ENCODE results near the gene GALNT2.

GALNT2 gene

DNA sequence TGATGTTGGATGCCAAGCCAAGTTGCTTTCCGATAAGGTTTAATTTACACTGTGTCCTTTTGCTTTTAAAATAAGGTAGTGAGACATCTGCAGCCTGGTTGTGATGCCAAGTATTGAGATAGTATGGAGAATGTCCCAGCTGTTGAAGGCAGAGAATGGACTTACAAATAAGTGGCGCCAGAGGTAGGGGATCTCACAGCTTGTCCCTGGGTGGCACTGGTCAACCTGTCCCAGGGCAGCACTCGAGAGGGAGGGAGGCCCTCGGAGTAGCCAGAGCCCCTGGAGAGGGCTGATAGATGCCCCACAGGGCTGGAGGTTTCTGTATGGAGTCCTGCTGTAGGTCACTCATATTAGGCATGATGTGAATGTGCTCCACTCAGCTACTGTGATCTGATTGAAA, 98.5 kb downstream of the GALNT2 start:
- DNase-seq (ENCODE audit: low spot score): no peak

DNA sequence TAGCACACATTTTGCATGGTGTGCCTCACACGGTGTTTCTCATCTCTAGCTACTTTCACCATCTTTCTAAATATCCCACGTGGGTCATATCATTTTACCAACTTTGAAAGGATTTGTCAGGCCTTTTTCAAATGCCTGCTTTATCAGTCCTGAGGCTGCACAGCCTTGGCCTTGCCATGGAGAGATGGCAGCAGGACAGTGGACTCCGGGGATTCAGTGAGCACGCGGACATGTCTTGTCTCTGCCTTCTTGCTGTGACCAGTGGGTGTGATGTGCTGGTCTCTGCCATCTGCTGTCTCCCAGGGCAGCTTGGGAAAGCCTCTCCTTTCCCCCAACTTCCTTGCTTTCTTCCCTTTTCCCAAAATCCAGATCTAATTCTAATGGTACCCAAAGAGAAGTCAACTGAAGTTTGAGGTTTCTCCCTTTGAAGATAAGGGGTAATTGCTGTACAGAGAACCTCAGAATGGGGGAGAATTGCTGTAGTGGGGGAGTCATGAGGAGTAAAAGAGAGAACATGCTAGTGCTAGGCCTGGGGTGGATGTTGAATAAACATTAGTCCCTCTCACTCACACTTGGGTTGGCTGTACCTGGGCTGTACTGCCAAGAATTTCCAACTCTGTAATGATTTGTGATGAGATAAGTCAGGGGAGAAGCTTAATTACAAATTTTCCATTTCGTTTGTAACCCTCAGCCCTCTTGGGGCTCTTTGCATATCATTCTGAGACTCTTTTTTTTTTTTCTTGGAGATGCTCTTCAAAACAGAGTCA, 99.5 kb downstream of the GALNT2 start:
- DNase-seq (ENCODE audit: low spot score): no peak

DNA sequence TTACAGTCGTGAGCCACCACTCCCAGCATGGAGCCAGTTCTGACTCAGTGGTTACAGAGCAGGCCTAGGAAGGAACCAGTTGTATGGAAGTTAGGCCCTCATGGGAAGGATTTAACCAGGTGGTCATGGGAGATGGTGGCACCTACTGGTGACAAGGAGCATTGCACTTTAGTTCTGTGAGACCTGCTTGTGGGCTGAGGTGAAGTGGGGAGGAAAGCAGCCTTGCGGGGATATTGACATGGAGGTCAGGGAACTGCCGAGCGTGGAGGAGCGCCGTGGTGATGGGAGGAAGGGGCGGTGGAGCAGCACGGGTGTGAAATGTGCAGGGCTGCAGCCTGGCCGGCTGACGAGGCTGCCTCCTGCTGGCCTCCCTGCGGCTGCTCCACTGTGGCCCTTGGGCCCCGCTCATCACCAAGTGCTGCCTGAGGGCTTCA, 100.4 kb downstream of the GALNT2 start:
- peak; percentile 62 for DNase-seq (ENCODE audit: low spot score)

DNA sequence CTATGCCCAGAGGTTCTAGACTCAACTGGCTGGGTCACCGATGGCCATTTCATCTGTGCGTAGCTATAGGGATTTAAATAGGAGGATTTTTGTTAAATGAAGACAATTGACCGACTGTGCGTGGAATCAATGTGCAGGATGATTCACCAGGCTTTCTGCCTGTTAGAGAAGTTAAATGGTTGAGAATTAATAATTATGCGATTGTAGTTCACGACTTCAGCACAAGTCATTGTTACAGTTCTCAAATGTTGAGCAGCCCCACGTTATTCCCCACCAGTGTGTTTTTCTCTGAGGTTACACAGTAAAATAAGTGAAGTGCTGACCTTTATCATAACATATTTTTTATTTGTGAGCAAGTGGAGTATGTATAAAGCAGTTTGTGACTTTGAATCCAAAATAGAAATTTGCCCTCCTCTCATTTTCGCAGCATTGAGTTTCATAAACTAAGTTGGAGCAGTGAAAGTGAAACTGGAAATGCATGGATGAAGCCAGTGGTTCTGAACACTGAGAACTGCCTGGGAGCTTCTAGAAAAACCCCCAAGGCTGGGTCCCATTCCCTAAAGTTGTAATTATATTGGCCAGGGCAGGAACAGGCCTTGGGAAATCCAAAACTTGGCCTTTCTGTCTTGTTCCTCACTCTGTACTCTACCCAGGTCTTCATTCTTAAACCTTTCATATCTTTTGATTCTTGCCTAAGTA, 102.6 kb downstream of the GALNT2 start:
- DNase-seq (ENCODE audit: low spot score): no peak

DNA sequence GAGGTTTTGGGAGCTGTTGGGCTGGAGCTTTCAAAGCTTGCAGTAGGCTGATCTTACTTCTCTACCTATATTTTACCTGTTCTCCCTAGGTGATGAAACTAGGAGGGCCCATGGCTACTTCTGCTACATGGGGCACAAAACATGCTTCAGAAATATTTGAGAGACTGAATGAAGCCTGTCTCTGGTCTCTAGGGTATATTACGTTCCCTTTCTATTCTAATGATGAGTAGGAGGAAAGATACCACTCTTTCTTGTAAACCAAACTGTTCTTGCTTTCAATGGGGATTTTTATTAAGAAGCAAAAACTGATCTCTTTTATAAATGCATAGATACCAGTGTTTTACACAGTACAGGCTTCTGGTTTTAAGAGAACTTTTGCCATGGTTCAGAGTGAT, 103.1 kb downstream of the GALNT2 start:
- DNase-seq (ENCODE audit: low spot score): no peak

DNA sequence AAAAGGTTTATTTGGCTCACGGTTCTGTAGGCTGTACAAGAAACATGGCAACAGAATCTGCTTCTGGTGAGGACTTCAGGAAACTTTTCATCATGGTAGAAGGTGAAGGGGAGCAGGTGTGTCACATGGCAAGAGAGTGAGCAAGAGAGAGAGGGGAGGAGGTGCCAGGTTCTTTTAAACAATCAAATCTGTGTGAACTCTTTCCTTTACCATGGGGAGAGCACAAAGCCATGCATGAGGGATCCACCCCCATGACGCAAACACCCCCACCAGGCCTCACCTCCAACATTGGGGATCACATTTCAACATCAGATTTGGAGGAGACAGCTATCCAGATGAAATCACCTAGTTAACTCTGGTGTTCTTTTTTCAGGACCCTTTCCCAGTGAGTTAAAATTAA, 103.6 kb downstream of the GALNT2 start:
- no peak for DNase-seq (ENCODE audit: low spot score)

DNA sequence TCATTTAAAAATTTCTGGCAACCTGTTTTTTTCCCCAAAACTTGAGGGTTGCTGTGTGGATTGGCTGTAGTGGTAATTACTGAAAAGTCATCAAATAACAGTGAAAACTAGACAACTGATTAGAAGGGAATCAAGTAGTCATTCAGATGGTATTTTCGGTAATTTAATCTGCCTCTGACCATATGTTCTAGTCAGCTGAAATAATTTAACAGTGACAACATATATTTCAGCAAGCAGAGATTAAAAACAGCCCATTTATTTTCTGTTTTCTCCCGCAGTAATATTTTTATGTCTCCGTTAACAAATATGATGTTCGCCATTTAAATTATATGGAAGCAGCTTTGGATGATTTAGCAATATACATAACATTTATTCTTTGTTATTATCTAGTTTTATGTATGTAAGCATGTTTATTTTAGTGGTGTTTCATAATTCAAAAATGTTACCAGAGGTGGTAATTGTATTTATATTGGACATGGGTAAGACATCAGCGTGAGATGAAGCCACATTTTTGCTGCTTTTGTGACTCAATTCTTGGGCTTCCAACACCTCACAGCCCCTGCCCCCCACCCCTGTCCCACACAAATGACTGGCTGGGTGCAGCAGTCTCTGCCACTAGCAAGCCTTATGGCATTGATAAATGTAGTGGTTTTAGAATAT, 104.4 kb downstream of the GALNT2 start:
- peak; percentile 50 for DNase-seq (ENCODE audit: low spot score)

DNA sequence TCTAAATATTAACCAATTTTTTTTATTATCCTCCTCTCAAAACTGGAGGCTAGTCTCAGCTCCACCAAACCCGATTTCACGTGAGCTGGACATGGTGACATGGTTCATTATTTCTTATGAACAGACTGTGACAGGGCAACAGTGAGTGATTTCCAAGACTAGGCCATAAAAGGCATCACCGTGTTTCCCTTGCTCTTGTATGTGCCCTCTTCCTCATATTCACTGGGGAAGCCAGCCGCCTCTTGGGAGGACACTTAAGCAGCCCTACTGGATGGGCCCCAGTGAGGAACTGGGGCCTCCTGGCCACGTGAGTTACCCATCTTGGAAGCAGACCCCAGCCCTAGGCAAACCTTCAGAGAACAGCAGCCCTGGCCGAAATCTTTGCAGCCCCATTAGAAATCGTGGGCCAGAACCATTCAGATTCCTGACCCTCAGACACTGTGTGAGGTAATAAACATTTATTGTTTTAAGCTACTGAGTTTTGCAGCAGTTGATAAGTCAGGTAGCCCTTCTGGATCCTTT, 105.0 kb downstream of the GALNT2 start:
- DNase-seq (ENCODE audit: low spot score): no peak

DNA sequence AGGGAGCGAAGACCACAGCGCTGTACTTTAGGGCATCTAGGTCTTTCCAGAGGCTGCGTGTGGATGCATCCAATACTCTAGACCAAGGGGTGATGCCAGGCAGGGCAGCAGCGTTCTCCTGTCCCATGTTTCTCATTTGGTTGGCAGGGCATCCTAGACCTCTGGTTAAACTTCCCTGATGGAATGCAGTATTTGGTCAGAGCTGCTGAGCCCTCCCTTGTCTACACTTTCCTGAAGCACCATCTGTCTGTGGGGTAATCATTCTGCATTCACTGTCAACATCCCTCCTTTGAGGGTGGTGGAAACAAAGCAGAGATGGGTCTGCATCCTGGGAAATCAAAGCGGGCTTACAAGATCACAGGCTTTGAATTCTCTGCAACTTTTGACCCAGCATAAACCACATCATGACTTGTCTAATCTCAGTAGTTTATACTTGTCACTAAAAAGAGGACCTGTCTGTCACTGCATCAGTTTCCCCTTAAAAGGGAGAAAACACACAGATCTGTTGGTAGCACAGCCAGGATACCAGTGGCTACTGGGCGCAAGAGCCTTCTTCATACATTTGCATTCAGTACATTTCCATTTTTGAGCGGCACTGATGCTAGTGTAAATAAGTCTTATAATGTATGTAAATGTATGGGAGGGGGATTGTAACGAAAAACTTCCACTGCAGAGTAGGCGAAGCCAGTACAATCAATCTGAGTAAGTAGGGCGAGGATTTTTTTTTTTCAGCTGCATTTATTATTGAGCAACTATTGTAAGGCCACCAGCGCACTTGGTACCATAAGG, 106.3 kb downstream of the GALNT2 start:
- no peak for DNase-seq (ENCODE audit: low spot score)

DNA sequence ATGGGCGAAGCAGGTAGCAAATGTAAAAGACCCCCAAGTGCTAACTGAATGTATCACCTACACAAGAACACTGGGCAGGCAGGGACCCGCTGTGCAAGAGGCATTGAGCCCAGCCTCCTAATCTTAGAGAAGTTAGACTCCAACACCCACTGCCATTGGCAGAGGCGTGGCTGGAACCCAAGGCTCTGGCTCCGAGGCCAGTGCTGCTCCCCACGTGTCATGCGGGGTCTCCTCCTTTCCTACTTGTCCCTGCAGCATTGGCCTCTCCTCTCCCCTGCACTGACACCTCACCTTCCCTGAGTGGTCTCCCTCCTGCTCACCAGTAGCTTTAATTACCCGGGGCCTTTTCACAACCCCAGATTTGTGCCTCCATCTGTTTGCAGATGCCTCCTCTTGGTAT, 107.0 kb downstream of the GALNT2 start:
- DNase-seq (ENCODE audit: low spot score): no peak

DNA sequence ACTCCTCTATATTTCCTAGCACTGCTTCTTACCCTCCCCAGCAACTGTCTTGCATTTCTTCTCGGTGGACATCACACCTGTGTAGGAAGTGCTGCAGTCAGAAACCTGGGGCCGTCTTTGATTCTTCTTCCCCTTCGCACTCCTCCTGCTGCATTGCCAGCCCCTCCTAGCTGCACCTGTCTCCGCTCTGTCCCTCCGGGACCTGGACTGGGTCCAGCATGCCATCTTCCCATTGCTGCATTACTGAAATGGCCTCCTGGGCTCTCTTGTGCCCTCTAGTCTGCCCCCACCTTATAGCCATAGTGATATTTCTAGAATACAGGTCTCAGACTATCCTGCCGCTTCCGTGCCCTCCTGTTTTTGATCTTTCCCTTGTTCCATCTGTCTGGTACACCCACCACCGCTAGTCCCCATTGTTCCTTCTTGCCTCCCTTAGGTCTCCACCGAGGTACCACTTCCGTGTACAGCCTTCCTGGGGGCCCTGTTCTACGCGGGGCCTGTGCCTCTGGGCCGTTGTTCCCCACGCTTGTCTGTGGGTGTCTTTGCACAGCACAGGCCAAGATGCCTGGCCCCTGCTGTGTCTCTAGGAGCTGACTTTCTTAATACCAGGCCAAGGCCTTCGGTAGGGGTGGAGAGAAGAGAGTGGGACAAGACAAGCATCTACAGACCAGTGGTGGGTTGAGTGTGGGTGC, 107.6 kb downstream of the GALNT2 start:
- DNase-seq (ENCODE audit: low spot score): no peak

DNA sequence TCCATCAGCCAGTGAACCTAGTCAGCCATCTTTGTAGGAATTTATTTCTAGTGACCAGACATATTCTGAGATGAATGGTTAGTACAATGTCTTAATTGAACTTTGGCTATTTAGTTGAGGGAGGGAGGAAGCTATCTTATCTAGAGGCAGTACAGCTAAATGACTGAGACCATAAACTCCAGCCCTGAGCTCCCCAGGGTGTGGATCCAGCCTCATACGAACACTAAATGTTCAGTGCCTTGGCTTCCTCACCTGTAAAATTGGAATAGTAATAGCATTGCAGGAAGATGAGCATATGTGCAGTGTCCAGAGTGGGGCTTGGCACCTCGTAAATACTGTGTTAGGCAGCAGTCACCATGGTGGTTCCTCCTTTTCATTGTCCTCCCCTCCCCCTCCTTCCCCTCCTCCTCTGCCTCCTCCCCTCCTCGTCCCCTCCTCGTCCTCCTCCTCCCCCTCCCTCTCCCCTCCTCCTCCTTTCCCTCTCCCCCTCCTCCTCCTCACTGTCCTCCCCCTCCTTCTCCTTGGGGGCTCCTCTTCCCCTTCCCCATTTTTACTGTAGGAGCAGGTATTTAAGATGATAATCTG, 108.2 kb downstream of the GALNT2 start:
- no peak for DNase-seq (ENCODE audit: low spot score)

DNA sequence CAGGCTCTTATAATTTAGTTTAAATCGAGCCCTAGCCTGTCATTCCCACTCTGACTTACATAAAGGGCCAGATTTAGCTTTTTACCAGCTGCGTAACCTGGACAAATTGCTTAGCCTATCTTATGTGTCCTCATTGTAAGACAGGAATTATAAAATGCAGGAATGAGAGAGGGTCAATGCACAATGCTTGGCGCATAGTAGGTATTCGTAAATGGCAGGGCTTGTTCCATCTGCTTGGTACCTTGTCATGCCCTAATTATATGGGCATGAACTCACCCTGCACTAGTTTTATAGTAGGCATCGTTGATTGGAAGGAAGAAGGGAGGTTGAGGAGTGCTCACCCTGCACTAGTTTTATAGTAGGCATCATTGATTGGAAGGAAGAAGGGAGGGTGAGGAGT, 108.8 kb downstream of the GALNT2 start:
- DNase-seq (ENCODE audit: low spot score): no peak

DNA sequence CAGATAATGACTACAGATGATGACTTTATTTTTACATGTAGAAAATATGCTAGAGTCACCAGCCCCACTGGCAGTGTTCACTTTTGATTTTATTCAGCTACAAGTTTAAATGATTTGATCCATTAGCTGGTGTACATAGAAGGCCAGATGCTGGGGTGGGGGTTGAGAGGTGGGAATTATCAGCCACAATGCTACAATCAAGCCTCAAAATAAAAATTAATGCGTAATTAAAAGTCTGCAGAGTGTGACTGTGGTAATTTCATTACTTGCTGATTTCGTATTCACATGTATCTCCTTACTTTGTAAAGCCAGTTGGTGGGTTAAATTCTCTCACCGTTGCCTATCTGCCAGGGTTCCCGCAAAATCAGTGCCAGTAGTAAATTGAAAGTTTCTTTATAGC, 109.3 kb downstream of the GALNT2 start:
- DNase-seq (ENCODE audit: low spot score): no peak

DNA sequence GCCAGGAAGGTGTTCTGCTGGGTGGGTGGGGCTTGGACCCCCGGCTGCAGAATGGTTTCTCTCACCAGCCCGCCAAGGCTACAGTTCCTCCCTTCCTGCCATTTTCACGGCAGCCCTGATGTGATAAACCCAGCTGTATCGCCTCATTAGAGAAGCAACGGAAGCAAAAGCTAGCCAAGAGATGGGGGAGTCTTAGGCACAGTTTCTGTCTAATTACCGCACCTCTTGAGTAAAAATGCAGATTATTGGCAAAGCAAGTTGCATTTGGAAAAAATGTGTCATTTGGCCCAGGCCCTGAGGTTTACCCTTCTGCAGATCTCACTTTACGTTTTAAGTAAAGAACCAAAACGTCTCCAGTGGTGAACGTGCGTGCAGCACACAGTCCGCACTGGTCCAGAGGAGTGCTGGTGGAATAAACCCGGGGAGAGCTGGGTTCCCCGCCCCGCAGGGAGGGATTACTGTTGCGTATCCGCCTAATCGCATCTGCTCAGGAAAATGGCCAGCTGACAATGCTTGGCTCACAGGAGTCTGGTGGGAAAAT, 109.9 kb downstream of the GALNT2 start:
- peak; percentile 69 for DNase-seq (ENCODE audit: low spot score)

DNA sequence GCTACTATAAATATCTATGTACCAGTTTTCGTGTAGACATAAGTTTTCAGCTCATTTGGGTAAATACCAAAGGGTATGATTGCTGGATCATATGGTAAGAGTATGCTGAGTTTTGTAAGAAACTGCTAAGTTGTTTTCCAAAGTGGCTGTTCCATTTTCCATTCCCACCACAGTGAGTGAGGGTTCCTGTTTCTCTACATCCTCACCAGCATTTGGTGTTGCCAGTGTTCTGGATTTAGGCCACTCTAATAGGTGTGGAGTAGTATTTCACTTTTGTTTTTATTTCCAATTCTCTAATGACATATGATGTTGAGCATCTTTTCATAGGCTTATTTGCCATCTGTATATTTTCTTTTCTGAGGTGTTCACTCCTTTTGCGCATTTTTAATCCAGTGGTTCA, 112.2 kb downstream of the GALNT2 start:
- no peak for DNase-seq (ENCODE audit: low spot score)

DNA sequence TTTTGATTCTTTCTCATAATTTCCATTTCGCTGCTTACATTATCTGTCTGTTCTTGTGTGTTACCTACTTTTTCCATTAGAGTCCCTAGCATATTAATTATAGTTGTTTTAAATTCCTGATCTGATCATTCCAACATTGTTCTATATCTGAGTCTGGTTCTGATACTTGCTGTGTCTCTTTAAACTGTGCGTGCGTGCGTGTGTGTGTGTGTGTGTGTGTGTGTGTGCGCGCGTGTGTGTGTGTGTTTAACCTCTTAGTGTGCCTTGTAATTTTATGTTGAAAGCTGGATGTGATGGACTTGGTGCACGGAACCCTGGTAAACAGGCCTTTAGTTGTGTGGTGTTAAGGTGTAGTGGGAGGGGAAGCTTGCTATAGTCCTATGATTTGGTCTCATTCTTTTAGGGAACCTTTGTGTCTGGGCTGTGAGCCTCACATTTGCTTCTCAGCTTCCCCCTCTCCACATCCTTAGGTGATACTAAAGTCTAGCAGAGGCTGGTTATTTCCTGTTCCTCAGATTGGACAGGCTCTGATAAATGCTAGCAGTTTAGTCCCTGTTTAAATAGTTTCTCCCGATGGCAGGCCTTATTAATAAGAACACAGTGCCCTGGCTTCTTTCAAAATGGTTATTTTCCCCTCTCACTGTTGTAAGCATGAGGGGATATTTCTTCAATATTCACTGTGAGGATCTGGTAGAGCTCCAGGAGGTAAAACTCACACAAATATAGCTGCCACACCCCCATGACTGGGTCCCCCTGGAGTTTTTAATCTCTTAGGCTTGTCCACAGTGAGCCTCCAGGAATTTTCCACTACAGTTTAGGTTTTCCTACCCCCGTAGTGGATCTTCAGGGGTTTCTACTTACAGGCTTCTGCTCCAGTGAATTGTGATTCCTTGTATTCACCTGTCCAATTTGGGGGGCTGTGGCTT, 118.3 kb downstream of the GALNT2 start:
- no peak for DNase-seq (ENCODE audit: low spot score)

DNA sequence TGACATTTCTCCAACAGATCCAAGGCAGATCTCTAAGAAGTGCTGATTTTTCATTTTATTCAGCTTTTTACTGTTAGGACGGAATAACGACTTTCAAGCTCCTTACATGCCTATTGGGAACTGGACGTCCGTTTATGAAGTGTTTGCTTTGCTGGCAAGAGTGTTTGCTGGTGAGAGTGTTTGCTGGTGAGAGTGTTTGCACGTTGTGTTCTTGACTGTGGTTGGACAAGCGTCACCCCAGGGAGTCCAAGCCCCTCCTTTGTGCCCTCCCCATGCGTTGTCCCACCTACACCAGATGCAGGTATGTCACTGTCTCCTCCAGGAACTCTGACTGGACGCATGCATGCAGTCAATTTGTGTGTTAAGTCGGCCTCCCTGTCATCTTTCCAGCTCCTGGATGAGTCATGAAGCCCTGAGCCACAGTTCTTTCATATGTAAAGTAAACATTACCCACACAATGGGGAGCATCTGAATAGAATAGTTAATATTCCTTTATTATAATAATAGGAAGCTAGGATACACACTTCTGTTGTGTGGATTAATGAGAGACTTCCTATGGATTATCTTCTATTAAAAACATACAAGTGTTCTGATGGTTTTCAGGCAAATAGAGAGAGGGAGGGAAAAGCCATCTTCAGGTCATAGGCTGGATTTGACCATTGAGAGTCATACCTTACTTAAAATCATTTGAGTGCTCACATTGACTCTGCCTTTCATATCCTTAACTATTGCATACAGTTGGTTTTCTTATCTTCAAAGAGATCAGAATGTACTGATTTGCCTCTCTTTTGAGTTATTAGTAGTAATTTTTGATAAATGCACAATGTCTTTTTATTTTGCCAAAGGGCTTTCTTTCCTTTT, 119.2 kb downstream of the GALNT2 start:
- peak; percentile 66 for DNase-seq (ENCODE audit: low spot score)

DNA sequence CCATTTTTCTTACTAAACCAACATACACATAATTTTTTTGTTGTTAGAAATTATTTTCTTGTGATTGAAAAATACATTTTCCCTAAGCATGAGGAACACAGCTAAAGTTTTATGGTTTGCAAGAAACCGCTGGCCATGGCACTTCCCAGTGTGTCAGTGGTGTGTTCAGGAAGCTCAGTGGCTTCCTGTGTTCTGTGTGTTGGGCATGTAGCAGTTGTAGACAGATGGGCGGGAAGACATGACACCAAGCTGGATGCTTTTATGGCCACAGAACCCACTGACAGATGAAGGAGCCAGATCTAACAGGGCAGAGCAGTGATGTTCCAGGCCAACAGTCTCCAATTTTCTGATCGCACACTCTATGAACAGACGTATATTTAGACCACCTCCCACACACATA, 119.8 kb downstream of the GALNT2 start:
- no peak for DNase-seq (ENCODE audit: low spot score)

Data from GM03348 (cell line).